CD4-positive, alpha-beta T cell treated with Interleukin-1 beta for 1 hour (primary cell): Measurements from ENCODE around the gene ACBD3.

ENCODE experiments used
- DNase-seq, 2 donors: peaks; one replicate each; pipeline ENCODE4 v3.0.0-alpha.2; 2020 to 2022

Gene ACBD3

GRCh38 chr1:226132728-226133503 is 53.6 kb downstream of the ACBD3 start:
- no peak for DNase-seq

DNA sequence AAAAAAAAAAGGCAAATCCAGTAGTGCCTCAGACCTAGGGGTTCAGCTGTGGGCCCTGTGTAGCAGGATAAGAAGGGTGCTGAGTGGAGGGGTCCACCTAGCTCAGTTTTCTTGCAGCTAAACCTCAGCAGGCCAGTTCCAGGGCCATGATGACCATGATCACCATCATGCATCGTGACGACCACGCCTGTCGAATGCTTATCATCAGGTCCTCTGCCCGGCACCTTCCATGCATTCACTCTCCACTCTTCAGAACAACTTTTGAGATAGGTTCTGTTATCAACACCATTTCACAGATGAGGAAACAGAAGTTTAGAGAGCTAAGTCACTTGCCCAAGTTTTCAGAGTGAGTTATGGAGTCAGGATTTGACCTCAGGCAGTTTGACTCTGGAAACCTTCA is 54.9 kb downstream of the ACBD3 start:
- DNase-seq, result no peak

GRCh38 chr1:226129230-226129629 is 57.3 kb downstream of the ACBD3 start:
- DNase-seq, result no peak

DNA sequence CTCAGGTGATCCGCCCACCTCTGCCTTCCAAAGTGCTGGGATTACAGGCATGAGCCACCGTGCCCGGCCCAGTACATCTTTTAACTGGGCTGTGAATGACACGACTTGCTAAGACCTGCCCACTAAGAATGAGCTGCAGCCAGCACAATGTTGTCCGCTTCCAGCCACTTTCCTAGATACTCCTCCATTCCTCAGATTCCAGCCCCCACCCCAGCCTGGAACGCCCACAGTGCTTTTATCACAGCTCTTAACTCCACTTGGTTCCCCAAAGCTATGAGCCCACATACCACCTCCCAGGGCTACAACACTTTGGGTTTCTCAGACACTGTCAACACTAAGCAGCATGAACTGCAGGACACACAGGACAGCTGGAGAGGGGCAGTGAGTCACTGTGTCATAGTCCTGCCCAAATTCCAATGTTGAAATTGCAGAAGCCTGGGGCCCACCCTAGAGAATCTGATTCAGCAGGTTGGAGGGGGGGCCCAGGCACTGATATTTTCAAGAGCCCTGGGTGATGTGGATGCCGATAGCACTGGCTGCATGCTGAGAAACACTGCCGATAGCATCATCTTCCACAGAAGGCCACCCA is 58.0 kb downstream of the ACBD3 start:
- no peak for DNase-seq

GRCh38 chr1:226126824-226127569 is 59.5 kb downstream of the ACBD3 start:
- no peak for DNase-seq

- DNase-seq, result no peak
Measured at GRCh38 chr1:226125831-226126230, 60.7 kb downstream of the ACBD3 start.

GRCh38 chr1:226125097-226125630 is 61.4 kb downstream of the ACBD3 start:
- peak; percentile 85 to 88 for DNase-seq

DNA sequence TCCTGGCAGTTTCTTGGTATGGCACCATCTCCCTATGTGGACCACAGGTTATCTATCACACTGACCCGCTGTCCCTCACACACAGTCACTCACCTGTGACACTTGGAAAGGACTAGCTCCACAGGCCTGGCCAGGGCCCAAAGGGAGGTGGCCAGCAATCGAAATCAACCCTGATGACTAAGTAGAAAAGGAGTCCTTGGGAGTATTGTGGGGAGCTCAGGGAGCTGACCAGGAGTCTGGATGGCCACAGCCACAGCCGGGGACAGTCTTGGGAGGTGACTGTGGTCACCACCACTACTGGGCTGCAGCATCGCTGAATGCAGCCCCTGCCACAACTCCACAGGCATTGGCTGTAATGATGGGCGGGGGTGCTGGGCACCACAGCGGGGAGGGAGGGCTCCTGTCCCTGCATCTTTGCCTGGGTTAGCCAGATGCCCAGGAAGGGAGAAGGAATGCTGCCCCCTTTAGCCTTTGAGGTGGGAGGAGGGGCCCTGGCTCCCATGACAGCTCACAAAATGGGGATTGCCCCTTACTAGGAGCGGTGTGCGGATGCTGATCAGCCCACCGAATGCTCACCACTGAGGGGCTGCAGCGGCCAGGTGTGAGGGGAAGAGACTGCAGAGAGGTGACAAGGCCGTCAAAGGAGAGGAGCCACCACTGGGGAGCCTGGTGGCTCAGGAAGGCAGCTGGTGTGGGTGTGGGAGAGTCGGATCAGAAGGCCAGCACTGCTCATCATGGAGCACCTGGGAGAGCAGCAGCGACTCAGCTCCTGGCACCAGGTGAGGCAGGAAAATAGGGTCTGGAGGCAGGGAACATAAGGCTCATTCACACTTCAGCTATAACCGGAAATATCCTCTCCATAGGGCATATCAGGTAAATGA is 62.7 kb downstream of the ACBD3 start:
- no peak for DNase-seq

DNA sequence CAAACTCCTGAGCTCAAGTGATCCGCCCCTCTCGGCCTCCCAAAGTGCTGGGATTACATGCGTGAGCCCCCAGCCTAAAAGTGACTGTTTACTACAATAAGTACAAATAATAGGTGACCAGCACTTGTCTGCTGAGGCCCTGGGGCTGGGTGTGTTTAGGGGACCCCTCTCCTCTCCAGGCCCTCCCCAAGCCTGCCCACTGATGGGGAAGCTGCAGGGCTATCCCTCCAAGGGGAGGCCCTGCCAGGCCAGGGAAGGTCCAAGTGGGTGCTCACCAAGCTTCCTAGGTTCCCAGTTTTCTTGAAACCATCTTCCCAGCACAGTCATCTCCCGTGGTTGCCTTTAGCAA is 63.4 kb downstream of the ACBD3 start:
- DNase-seq, result no peak

DNA sequence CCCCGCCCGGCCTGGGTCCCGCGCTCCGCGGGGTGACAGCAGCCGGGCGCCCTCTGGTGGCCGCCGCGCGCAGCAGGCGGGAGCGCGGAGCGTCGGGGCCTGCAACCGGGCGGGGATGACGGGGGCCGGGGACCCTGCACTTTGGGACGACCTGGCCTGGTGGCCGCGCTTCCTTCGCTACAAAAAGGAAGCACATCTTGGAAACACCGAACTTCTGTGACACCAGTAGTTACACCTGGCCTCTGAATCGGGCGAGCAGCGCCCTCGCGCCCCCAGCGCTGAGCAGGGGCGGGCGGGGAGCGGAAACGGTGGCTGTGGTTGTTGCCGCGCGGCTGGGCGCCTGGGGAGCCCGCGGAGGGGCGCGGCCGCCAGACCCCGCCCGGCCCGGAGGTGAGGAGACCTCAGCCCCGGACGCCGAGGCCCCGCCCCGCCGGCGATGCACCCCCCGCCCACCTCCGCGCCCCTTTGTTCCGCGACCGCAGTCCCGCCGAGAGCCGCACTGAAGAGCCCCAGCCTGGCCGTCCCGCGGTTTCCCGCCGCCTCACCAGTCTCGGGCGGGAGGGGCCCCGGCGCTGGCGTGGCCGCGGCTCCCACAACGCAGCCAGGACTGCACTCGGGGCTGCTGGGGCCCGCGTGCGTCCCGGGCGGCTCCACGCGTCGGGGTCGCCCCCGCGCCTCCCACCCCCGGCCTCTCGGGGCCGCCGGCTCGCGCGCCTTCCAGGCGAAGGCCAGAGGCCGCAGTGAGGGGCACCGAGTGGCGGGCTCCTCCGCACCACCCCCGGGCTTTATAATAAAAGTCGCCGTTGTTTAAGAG is 64.7 kb downstream of the ACBD3 start:
- peak; percentile 86 to 88 for DNase-seq

DNA sequence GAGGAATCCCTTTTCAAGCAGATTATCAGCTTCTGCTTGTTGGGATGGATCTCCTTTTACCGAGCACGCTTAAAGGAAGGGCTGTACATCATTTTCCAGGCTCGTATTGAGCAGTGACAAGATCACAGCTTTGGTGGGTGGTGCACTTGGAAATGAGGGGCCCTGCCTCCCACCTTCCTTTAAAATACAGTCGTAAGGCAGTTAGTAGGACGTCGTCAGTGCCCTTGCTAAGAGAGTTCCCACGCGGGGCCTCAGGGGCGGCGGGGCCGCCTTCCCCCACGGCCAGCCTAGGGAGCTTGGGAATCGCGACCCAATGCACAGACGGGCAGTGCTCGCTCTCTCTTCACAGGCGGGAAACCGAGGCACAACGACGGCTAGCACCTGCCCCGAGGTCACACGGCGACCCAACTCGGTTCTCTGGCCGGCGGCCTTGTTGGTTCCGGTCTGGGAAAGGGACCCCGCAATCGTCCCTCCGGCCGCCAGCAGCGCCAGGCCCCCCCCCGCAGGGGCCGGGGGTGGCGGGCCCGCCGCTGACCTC is 65.4 kb downstream of the ACBD3 start:
- no peak for DNase-seq

- DNase-seq, result no peak
Measured at GRCh38 chr1:226120398-226120797, 66.1 kb downstream of the ACBD3 start.

DNA sequence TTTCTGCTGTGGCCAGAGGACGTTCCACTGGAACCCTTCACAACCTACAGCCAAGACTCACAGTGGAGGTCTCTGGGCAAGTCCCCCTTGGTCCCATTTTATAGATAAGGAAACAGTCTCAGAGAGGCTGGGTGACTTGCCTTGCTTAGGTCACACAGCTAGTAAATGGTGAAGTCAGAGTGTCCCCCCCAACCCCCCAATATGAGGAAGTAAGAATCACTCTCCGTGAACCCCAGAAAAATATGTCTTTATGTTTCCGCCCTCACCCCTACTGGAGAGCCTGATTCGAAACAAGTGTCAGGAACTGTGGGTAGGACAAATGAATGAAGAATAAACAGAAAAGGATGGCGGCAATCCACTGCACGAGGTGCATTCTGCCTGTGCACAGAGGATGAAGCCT is 67.4 kb downstream of the ACBD3 start:
- DNase-seq, result no peak

DNA sequence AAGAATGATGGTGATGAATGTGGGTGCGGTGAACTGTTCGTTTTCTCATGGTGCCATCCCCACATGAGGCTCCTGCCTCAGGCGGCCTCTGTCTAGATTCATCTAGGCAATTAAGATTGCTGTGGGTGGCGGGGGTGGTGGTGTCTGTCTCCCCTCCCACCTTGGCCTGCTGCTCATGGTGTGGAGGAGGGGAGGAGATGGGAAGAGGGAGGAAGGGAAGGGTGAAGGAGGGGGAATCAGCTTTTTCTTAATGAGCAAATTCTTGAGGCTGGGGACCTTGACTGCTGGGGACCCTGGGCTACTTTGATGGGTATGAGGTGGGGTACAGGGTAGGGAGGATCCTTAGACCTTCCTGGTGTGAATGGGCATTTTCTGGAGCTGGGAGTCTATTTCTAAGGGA is 68.2 kb downstream of the ACBD3 start:
- no peak for DNase-seq

DNA sequence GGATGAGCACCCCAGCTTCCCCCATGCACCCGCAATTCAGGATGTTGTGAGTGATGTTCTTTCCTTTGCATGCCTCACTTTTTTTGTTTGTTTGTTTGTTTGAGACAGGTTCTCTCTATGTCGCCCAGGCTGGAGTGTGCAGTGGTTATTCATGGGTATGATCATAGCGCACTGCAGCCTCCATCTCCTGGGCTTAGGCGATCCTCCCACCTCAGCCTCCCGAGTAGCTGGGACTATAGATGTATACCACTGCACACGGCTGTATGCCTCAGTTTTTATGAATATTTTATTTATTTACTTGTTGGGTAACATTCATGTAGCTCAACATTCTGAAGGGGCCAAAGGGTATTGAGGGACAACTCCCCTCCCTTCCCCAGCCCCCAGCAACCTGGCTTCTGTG is 69.2 kb downstream of the ACBD3 start:
- DNase-seq, result no peak

- DNase-seq, result no peak
Measured at GRCh38 chr1:226116673-226117072, 69.9 kb downstream of the ACBD3 start.

- no peak for DNase-seq
Measured at GRCh38 chr1:226112626-226113025, 73.9 kb downstream of the ACBD3 start.

- no peak for DNase-seq
Measured at GRCh38 chr1:226111883-226112261, 74.7 kb downstream of the ACBD3 start.

GRCh38 chr1:226111098-226111882 is 75.3 kb downstream of the ACBD3 start:
- no peak for DNase-seq

- peak; percentile 61 to 79 for DNase-seq
Measured at GRCh38 chr1:226110249-226111097, 76.1 kb downstream of the ACBD3 start.
